Naive thymus-derived CD4-positive, alpha-beta T cell (primary cell): ENCODE results near the gene PBX3. TPM values are rescaled to one million over a fixed set of nuclear protein-coding genes. Genes with fewer than 3 reads are reported as not detected.
A peak's percentile ranks its signal among the peaks of the same experiment; 100 is the strongest.

Experiments used
- ATAC-seq: fragments of 150-1000 bp; cut with Tn5 transposase; 2 replicates; pipeline ENCODE4 v1.10.0; 2021; ENCODE audit warnings: mild to moderate bottlenecking, moderate library complexity
- CTCF ChIA-PET: fragments of 350-600 bp; sonication (Branson Sonifier 250); formaldehyde crosslinking; loops from one replicate; lab custom pipeline; 2021; ENCODE audit warnings: antibody characterized with exemption; lab: Charles Lee
- POLR2A ChIA-PET: fragments of 350-600 bp; sonication (Branson Sonifier 250); formaldehyde crosslinking; loops from one replicate; lab custom pipeline; 2021; ENCODE audit warnings: antibody characterized with exemption, inconsistent platforms; lab: Charles Lee
- DNase-seq, 9 donors: peaks; one replicate each; pipeline versions ENCODE4 v3.0.0 to v3.0.0-alpha.2; 2020 to 2022; ENCODE audit warnings: mixed read lengths in 1 of 9
- H3K27ac ChIP-seq: one replicate; pipeline ENCODE4 v1.7.0; 2013; ENCODE audit warnings: mild to moderate bottlenecking, low read depth, low read length, moderate library complexity
- H3K27me3 ChIP-seq, 2 donors: one replicate each; pipeline ENCODE4 v1.7.0; 2013; ENCODE audit warnings: low read length in 2 of 2, mild to moderate bottlenecking in 2 of 2, moderate library complexity in 2 of 2; ENCODE audit not compliant: control insufficient read depth in 2 of 2, insufficient read depth in 2 of 2
- H3K36me3 ChIP-seq, 3 experiments: 1 replicate in 2 of 3; 2 replicates in 1 of 3; pipeline ENCODE4 v1.7.0; 2013; ENCODE audit warnings: low read length in 3 of 3, mild to moderate bottlenecking in 3 of 3, moderate library complexity in 1 of 3; ENCODE audit not compliant: insufficient read depth in 3 of 3, control insufficient read depth in 2 of 3
- H3K4me1 ChIP-seq, 2 donors: one replicate each; pipeline ENCODE4 v1.7.0; 2013; ENCODE audit warnings: low read length in 2 of 2, mild to moderate bottlenecking in 2 of 2, moderate library complexity in 1 of 2; ENCODE audit not compliant: control insufficient read depth in 2 of 2, insufficient read depth in 2 of 2
- H3K4me3 ChIP-seq: 2 replicates; pipeline ENCODE4 v1.7.0; 2013; ENCODE audit warnings: mild to moderate bottlenecking, low read length
- H3K9me3 ChIP-seq, 3 experiments: 1 replicate in 2 of 3; 2 replicates in 1 of 3; pipeline ENCODE4 v1.7.0; 2013; ENCODE audit warnings: low read length in 3 of 3; ENCODE audit not compliant: control insufficient read depth in 2 of 3
- H3K27ac Mint-ChIP-seq, 9 donors: one replicate each; pipeline ENCODE4 v1.8.0; 2020 to 2022; ENCODE audit warnings: mixed read lengths in 9 of 9, mild to moderate bottlenecking in 8 of 9, moderate library complexity in 5 of 9, inconsistent platforms in 2 of 9
- H3K27me3 Mint-ChIP-seq, 5 donors: one replicate each; pipeline ENCODE4 v1.8.0; 2021 to 2022; ENCODE audit warnings: mixed read lengths in 5 of 5, mild to moderate bottlenecking in 1 of 5
- H3K36me3 Mint-ChIP-seq, 5 donors: one replicate each; pipeline ENCODE4 v1.8.0; 2020 to 2022; ENCODE audit warnings: mixed read lengths in 5 of 5, mild to moderate bottlenecking in 3 of 5, inconsistent platforms in 1 of 5
- H3K4me1 Mint-ChIP-seq, 7 donors: one replicate each; pipeline ENCODE4 v1.8.0; 2020 to 2022; ENCODE audit warnings: mixed read lengths in 7 of 7, mild to moderate bottlenecking in 3 of 7, inconsistent platforms in 1 of 7
- H3K4me3 Mint-ChIP-seq, 10 donors: one replicate each; pipeline ENCODE4 v1.8.0; 2020 to 2022; ENCODE audit warnings: mild to moderate bottlenecking in 10 of 10, mixed read lengths in 10 of 10, moderate library complexity in 6 of 10, inconsistent platforms in 2 of 10
- H3K9me3 Mint-ChIP-seq, 11 donors: one replicate each; pipeline ENCODE4 v1.8.0; 2020 to 2022; ENCODE audit warnings: mixed read lengths in 11 of 11, mild to moderate bottlenecking in 4 of 11, inconsistent platforms in 1 of 11, moderate library complexity in 1 of 11
- intact Hi-C, 2 donors: fragments of 100-400 bp; cut with micrococcal nuclease; formaldehyde crosslinking; loops; one replicate each; pipeline ENCODE4 v1.15.1; 2023
- polyA plus RNA-seq, 2 donors: library from polyadenylated mRNA; unstranded; fragments of 300-500 nt; fragmentation: Illumina TruSeq; gene quantifications; one replicate each; pipeline ENCODE4 v1.2.3, GENCODE V29; 2021
- total RNA-seq, 6 experiments: library from RNA in 5 of 6; stranded (reverse) in 5 of 6; gene quantifications; 1 replicate in 5 of 6; 2 replicates in 1 of 6; pipeline ENCODE4 v1.2.3 and lab custom pipeline; 2021 to 2026

PBX3 gene
- total and polyA plus RNA-seq, 7 experiments from 2014 or later: 3.6 to 38.1 (median 18.9) TPM

- Histone ChIP-seq H3K27ac (no peak overlapping the region), H3K27me3 (no peaks in the 10 kb centered on the region), H3K4me1 (no peaks in the 10 kb centered on the region), H3K36me3 (peaks cover 0 to 11% (median 4%) of the 10 kb centered on the region in 3 experiments), H3K9me3 (no peaks in the 10 kb centered on the region), H3K4me3 (no peak overlapping the region)
- ATAC-seq (no peak), DNase-seq (no peak)
- Mint-ChIP-seq H3K4me3 (no peak overlapping the region), H3K4me1 (peaks cover 0 to 2% (median 0%) of the 10 kb centered on the region in 7 donors), H3K27me3 (no peaks in the 10 kb centered on the region), H3K36me3 (peaks cover 0 to 34% (median 6%) of the 10 kb centered on the region in 5 donors), H3K9me3 (no peaks in the 10 kb centered on the region), H3K27ac (no peak overlapping the region)
- ChIA-PET POLR2A (no interaction called here), CTCF (no interaction called here)
- intact Hi-C loops: no loop called here
Measured at GRCh38 chr9:125959315-125959714, 212.1 kb downstream of the PBX3 start.

- ChIA-PET POLR2A (no interaction called here), CTCF (interaction anchor here (0.6 kb wide), 1 partner anchor 58 kb away, joined by 3 read pairs; no protein-coding TSS in a partner anchor)
- Histone ChIP-seq H3K4me3 (no peak overlapping the region), H3K27ac (no peak overlapping the region), H3K4me1 (no peaks in the 10 kb centered on the region), H3K36me3 (peaks cover 0 to 15% (median 4%) of the 10 kb centered on the region in 3 experiments), H3K27me3 (no peaks in the 10 kb centered on the region), H3K9me3 (no peaks in the 10 kb centered on the region)
- DNase-seq (no peak), ATAC-seq (no peak)
- Mint-ChIP-seq H3K9me3 (no peaks in the 10 kb centered on the region), H3K4me3 (no peak overlapping the region), H3K4me1 (peaks cover 0 to 2% (median 0%) of the 10 kb centered on the region in 7 donors), H3K27ac (no peak overlapping the region), H3K27me3 (no peaks in the 10 kb centered on the region), H3K36me3 (peaks cover 0 to 37% (median 9%) of the 10 kb centered on the region in 5 donors)
- intact Hi-C loops: no loop called here
Measured at GRCh38 chr9:125959951-125960619, 212.9 kb downstream of the PBX3 start.

GRCh38 chr9:125960626-125961025, 213.5 kb downstream of the PBX3 start:
- no peaks in the 10 kb centered on the region for H3K27me3 Mint-ChIP-seq
- CTCF ChIA-PET: no interaction called here
- Histone ChIP-seq H3K4me3 (no peak overlapping the region), H3K9me3 (no peaks in the 10 kb centered on the region), H3K27ac (no peak overlapping the region), H3K4me1 (no peaks in the 10 kb centered on the region), H3K27me3 (no peaks in the 10 kb centered on the region), H3K36me3 (peaks cover 0 to 15% (median 4%) of the 10 kb centered on the region in 3 experiments)
- no peak overlapping the region for H3K27ac Mint-ChIP-seq
- intact Hi-C loops: no loop called here
- peaks cover 0 to 35% (median 11%) of the 10 kb centered on the region in 5 donors for H3K36me3 Mint-ChIP-seq
- peaks cover 0 to 2% (median 0%) of the 10 kb centered on the region in 7 donors for H3K4me1 Mint-ChIP-seq
- ATAC-seq (no peak), DNase-seq (no peak)
- H3K9me3 Mint-ChIP-seq: no peaks in the 10 kb centered on the region
- POLR2A ChIA-PET: no interaction called here
- no peak overlapping the region for H3K4me3 Mint-ChIP-seq

GRCh38 chr9:125961072-125961471, 213.9 kb downstream of the PBX3 start:
- no peaks in the 10 kb centered on the region for H3K9me3 ChIP-seq
- Mint-ChIP-seq H3K36me3 (peaks cover 0 to 34% (median 13%) of the 10 kb centered on the region in 5 donors), H3K9me3 (no peaks in the 10 kb centered on the region), H3K4me1 (peaks cover 0 to 2% (median 0%) of the 10 kb centered on the region in 7 donors), H3K4me3 (no peak overlapping the region), H3K27ac (no peak overlapping the region), H3K27me3 (no peaks in the 10 kb centered on the region)
- H3K4me3 ChIP-seq: no peak overlapping the region
- ChIA-PET POLR2A (no interaction called here), CTCF (no interaction called here)
- no peaks in the 10 kb centered on the region for H3K4me1 ChIP-seq
- no peak for DNase-seq
- H3K36me3 ChIP-seq: peaks cover 0 to 15% (median 4%) of the 10 kb centered on the region in 3 experiments
- no peaks in the 10 kb centered on the region for H3K27me3 ChIP-seq
- H3K27ac ChIP-seq: no peak overlapping the region
- peak; percentile 49 for ATAC-seq
- intact Hi-C loops: no loop called here

GRCh38 chr9:125963932-125964331, 216.8 kb downstream of the PBX3 start:
- H3K4me1 Mint-ChIP-seq: no peaks in the 10 kb centered on the region
- H3K4me3 ChIP-seq: no peak overlapping the region
- no peak overlapping the region for H3K27ac ChIP-seq
- ATAC-seq: no peak
- peak overlapping the region in 2 of 9 donors; percentile 28 to 46 for H3K27ac Mint-ChIP-seq
- H3K27me3 ChIP-seq: no peaks in the 10 kb centered on the region
- DNase-seq: no peak
- no peaks in the 10 kb centered on the region for H3K4me1 ChIP-seq
- ChIA-PET POLR2A (no interaction called here), CTCF (no interaction called here)
- no peak overlapping the region for H3K4me3 Mint-ChIP-seq
- H3K27me3 Mint-ChIP-seq: no peaks in the 10 kb centered on the region
- no peaks in the 10 kb centered on the region for H3K9me3 ChIP-seq
- peaks cover 0 to 18% (median 4%) of the 10 kb centered on the region in 3 experiments for H3K36me3 ChIP-seq
- no peaks in the 10 kb centered on the region for H3K9me3 Mint-ChIP-seq
- peaks cover 0 to 48% (median 9%) of the 10 kb centered on the region in 5 donors for H3K36me3 Mint-ChIP-seq
- intact Hi-C loops: no loop called here

GRCh38 chr9:125964702-125965225, 217.6 kb downstream of the PBX3 start:
- H3K27ac ChIP-seq: no peak overlapping the region
- no peak for DNase-seq
- H3K27me3 ChIP-seq: no peaks in the 10 kb centered on the region
- Mint-ChIP-seq H3K27ac (peak overlapping the region in 2 of 9 donors; percentile 7 to 49), H3K9me3 (no peaks in the 10 kb centered on the region), H3K36me3 (peaks cover 0 to 48% (median 9%) of the 10 kb centered on the region in 5 donors), H3K4me3 (no peak overlapping the region), H3K4me1 (no peaks in the 10 kb centered on the region), H3K27me3 (no peaks in the 10 kb centered on the region)
- no peak overlapping the region for H3K4me3 ChIP-seq
- no peaks in the 10 kb centered on the region for H3K4me1 ChIP-seq
- H3K9me3 ChIP-seq: no peaks in the 10 kb centered on the region
- ChIA-PET CTCF (no interaction called here), POLR2A (no interaction called here)
- peaks cover 0 to 18% (median 4%) of the 10 kb centered on the region in 3 experiments for H3K36me3 ChIP-seq
- intact Hi-C loops: no loop called here
- no peak for ATAC-seq
